HG02981 (cell line): ENCODE data around the gene TUBG2.

Experiments used
- ATAC-seq: cut with Tn5 transposase; IDR thresholded peaks from one replicate; pipeline ENCODE4 v1.9.1; 2021; ENCODE audit warnings: mild to moderate bottlenecking, moderate library complexity; ENCODE audit not compliant: unreplicated experiment

TUBG2 gene

DNA sequence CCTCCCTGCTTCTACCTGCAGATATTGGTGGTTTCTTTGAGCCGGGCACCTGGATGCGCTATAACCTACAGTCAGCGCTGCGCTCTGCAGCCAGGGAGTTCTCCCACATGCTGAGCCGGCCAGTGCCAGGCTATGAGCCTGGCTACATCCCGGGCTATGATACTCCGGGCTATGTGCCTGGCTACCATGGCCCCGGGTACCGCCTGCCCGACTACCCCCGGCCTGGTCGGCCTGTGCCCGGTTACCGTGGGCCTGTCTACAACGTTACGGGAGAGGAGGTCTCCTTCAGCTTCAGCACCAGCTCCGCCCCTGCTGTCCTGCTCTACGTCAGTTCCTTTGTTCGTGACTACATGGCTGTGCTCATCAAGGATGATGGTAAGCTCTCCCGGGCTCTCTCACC is 36.4 kb downstream of the TUBG2 start:
- no peak for ATAC-seq

DNA sequence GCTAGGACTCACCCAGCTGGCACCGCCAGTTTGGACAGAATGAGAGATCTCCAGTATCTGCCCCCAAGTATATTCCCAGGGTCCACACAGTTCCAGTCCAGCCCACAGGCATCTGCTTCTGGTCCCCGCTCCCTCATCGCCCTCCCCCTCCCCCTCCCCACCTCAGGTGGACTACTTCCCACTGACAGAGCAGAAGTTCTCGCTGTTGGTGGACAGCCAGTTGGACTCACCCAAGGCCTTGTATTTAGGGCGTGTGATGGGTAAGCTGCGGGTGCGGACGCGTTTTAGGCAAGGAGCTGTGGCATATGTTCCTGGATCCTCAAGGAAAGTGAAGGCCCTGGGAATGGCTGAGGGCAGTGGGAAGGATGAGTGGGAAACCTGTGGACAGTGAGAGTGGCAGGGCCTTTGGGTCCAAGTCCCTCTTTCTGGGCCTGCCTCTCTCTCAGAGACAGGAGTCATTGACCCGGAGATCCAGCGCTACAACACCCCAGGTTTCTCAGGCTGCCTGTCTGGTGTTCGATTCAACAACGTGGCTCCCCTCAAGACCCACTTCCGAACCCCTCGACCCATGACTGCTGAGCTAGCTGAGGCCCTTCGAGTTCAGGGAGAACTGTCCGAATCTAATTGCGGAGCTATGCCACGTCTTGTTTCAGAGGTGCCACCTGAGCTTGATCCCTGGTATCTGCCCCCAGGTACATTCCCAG is 38.2 kb downstream of the TUBG2 start:
- ATAC-seq: no peak

GRCh38 chr17:42698736-42699414 is 39.8 kb downstream of the TUBG2 start:
- ATAC-seq: no peak

- no peak for ATAC-seq
Measured at GRCh38 chr17:42699415-42699740, 40.3 kb downstream of the TUBG2 start.

- no peak for ATAC-seq
Measured at GRCh38 chr17:42700586-42701289, 41.7 kb downstream of the TUBG2 start.

DNA sequence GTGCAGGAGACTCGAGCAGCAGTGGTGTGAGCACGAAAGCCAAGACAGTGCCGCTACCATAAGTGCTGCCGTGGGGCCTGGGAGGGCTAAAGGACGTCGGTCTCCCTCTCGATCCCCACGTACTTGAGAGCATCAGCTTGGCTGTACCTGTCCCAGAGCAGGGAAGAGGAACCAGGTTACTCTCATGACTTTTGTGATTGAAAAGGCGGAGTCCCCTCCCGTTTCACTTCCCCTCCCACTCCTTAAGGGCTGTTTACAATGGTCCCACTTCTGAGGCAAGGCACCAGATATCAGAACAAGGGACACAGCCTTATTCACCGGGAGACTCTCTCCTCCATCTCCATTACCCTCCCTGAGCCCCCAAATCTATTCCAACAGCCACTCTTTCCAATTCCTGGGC is 43.4 kb downstream of the TUBG2 start:
- no peak for ATAC-seq

- ATAC-seq: peak; percentile 10
Measured at GRCh38 chr17:42704490-42704836, 45.4 kb downstream of the TUBG2 start.

DNA sequence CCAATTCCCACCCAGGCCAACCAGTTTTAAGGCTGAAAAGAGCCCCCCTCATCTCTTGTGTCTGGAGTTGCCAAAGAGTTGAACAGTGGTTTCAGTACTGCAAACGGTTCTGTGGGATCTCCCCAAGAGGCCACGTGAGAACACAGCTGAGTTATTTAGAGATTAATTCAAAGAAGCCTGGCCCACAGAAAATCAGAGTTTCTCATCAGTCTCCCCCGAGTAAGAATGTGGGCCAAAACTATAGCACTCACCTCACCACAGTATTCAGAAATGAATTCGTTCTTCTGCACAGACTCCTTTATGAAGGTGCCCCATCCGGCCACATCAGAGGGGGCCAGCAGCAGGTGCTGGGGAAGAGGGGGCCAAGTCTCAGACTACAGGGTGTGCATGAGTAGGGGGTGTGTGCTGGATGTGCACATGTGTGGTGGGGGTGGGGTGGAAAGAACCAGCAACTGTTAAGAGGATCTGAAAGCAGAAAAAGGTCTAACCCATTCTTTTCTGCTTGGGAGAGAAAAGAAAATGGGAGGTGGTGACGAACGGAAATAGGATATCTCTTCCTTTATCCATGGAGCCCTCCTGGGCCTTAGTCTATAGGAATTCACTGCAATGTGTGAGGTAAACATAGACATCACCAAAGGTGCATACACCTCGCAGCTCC is 45.9 kb downstream of the TUBG2 start:
- ATAC-seq: peak; percentile 83

DNA sequence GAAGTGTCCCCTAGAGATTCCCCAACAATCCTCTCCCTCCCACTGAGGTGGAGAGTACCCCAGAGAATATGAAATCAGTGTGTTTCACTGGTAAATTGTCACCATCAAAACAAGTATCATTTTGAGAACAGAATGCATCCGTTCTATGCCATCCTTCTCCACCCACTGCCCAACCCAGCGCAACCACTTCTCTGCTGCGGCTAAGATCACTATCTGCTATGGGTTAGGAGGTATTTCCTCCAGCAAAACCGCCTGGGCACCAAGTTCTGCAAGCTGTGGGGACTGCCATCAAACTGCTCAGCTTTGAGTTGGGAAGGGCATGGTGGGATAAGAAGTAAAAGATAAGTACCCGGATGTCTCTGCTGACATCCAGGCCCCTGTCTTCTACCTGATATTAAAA is 47.6 kb downstream of the TUBG2 start:
- no peak for ATAC-seq

- ATAC-seq: no peak
Measured at GRCh38 chr17:42708588-42708987, 49.5 kb downstream of the TUBG2 start.

DNA sequence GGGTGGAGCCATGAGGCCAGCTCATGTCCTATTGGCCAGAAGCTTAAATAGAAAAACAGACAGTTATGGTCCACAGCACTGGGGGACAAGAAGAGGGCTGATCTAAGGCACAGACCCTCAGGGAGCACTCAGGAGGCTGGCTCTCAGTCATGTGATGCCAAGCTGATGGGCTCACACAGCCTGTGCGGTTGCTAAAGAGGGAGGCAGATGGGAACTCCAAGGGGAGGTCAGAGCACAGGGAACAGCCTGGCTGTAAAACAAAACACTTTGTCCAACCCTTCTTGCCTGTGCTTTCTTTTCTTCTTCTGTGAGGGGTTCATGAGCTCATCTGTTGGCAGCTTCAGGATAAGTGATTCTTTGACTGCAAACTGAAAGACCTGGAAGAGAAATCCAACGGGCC is 50.5 kb downstream of the TUBG2 start:
- ATAC-seq: no peak
